ENCODE data around the gene KCNN2.

KCNN2 gene

GRCh38 chr5:114360357-114360756, 1.5 kb upstream of the KCNN2 start:
- TF ChIP-seq CTCF (IDR thresholded peaks at IDR 0.05; ENCODE audit: extremely low read depth, insufficient read depth, missing control alignments), result no peak
- in situ Hi-C loops (cut with MboI; ENCODE audit: low pct_unique_long_range_greater_than_20kb, low sequenced_read_pairs, unreplicated experiment), result no loop called here
- no peak for DNase-seq (ENCODE audit: low spot score)

DNA sequence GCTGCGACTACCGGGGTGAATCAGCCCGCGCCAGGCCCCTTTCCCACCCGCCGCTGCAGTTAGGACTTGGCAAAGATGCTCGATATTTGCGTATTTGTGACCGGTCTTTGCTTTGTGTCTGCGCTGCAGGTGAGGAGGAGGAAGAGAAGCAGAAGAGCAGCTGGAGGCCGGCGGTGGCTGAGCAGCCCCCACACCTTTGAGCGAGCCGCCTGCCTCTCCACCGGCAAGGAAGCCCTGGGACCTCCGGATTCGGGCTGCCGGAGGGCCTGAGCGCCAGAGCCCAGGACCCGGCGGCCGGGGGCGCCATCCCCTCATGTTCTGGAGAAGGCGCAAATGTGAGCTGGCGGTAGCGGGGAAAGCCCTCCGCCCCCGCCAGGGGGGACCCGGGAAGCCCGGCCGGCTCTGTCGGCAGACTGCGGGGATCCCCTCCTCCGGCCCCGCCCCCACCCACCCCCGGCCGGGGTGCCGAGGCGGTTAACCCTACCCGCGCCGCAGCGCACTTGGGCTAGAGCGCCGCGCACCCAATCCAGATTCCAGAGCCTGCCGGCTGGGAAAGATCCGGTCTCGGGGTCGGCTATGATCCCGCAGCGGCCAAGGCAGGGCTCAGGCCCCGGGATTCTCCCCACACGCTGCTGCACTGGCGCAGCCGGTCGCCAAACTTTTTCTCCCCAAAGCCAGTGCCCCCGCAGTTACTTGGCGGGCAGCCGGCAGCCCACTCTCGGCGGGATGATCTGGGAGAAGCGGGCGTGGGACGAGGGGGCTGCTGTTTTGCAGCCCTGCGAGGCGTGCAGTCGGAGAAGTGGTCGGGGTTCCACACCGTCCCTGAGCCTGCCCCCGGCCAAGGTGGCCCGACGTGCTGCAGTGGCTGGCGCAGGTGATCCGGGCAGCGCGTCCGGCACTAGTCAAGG, 800 bp upstream of the KCNN2 start:
- TF ChIP-seq CTCF (IDR thresholded peaks at IDR 0.05; ENCODE audit: extremely low read depth, insufficient read depth, missing control alignments), result peak; percentile 45
- in situ Hi-C loops (cut with MboI; ENCODE audit: low pct_unique_long_range_greater_than_20kb, low sequenced_read_pairs, unreplicated experiment), result no loop called here
- peak; percentile 82 for DNase-seq (ENCODE audit: low spot score)

GRCh38 chr5:114362197-114362976, 517 bp downstream of the KCNN2 start:
- peak; percentile 47 for DNase-seq (ENCODE audit: low spot score)
- no peak for TF ChIP-seq CTCF (IDR thresholded peaks at IDR 0.05; ENCODE audit: extremely low read depth, insufficient read depth, missing control alignments)
- in situ Hi-C loops (cut with MboI; ENCODE audit: low pct_unique_long_range_greater_than_20kb, low sequenced_read_pairs, unreplicated experiment), result no loop called here

DNA sequence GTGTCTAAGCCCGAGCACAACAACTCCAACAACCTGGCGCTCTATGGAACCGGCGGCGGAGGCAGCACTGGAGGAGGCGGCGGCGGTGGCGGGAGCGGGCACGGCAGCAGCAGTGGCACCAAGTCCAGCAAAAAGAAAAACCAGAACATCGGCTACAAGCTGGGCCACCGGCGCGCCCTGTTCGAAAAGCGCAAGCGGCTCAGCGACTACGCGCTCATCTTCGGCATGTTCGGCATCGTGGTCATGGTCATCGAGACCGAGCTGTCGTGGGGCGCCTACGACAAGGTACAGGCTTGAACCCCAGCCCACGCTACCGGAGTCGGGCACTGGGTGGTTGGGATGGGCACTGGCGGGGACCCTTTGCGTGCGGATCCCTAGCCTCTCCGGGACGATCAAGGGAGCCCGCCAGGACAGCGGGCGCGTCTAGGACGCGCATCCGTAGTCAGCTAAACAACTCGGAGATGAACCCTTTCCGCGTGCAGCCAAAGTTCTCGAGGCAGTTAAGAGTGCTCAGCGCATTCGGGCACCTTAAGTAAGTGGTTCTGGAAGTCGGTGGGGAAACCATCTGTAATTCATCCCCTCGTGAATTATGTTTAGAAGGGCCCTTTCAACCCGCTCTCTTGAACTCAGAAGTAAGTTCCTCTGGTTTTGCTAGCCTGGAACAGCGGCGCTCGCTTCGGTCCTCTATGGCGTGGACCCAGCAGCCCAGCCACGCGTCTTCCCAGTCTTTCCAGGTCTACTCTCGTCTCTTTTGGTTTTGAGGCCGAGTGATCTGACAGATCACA, 1.3 kb downstream of the KCNN2 start:
- TF ChIP-seq CTCF (IDR thresholded peaks at IDR 0.05; ENCODE audit: extremely low read depth, insufficient read depth, missing control alignments), result no peak
- in situ Hi-C loops (cut with MboI; ENCODE audit: low pct_unique_long_range_greater_than_20kb, low sequenced_read_pairs, unreplicated experiment), result no loop called here
- DNase-seq (ENCODE audit: low spot score), result peak; percentile 23

DNA sequence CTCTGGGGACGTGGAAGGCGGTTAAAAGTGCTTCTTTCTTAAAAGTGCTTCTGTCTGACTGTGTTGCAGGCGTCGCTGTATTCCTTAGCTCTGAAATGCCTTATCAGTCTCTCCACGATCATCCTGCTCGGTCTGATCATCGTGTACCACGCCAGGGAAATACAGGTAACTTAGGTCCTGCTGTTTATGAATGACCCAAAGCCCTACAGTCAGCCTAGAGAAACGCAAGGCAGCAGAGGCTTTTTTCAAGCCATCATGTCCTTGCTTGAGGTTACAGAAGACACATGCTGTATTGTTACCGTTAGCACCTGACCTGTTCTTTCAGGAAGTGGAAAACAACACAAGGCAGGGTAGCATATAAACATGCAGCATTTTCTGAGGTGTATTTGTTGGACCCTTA, 2.0 kb downstream of the KCNN2 start:
- no peak for TF ChIP-seq CTCF (IDR thresholded peaks at IDR 0.05; ENCODE audit: extremely low read depth, insufficient read depth, missing control alignments)
- in situ Hi-C loops (cut with MboI; ENCODE audit: low pct_unique_long_range_greater_than_20kb, low sequenced_read_pairs, unreplicated experiment), result no loop called here
- peak; percentile 23 for DNase-seq (ENCODE audit: low spot score)

DNA sequence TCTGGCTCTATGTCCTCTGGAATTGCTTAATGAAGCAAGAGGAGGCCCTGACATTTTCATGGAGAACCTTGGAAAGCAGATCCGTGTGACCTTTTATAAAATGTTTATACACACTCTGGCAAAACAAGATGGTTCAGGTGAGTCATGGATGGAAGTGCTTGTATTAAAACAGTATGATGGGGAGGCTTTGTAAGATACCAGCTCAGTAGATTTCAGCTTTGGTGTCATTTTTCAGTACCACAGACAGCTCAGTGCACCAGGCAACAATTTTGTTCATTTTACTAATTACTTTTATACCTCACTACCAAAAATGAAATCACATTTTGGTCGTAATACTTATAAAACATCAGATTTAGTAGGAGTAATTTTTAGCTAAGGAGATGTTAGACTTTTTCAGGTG, 5.2 kb downstream of the KCNN2 start:
- no peak for DNase-seq (ENCODE audit: low spot score)
- no peak for TF ChIP-seq CTCF (IDR thresholded peaks at IDR 0.05; ENCODE audit: extremely low read depth, insufficient read depth, missing control alignments)
- in situ Hi-C loops (cut with MboI; ENCODE audit: low pct_unique_long_range_greater_than_20kb, low sequenced_read_pairs, unreplicated experiment), result no loop called here
